Activated T-cell treated with anti-CD3 and anti-CD28 coated beads, Interleukin-2, amount 50 U/mL, for 4 hours (primary cell): ENCODE results near the gene GFPT1. TPM values are rescaled to one million over a fixed set of nuclear protein-coding genes. Genes with fewer than 3 reads are reported as not detected.
A peak's percentile ranks its signal among the peaks of the same experiment; 100 is the strongest.

ENCODE experiments used
- ATAC-seq, 2 donors: fragments of 200-7000 bp; cut with Tn5 transposase; one replicate each; pipeline ENCODE4 v1.10.0; 2021
- DNase-seq: peaks from one replicate; pipeline ENCODE4 v3.0.0-alpha.2; 2020
- H3K27me3 Mint-ChIP-seq: one replicate; pipeline ENCODE4 v1.8.0; 2021; ENCODE audit warnings: low read depth, mixed read lengths
- H3K36me3 Mint-ChIP-seq: one replicate; pipeline ENCODE4 v1.8.0; 2022; ENCODE audit warnings: mixed read lengths; ENCODE audit not compliant: insufficient read depth
- H3K4me1 Mint-ChIP-seq: one replicate; pipeline ENCODE4 v1.8.0; 2021; ENCODE audit warnings: low read depth, mixed read lengths
- H3K4me3 Mint-ChIP-seq: one replicate; pipeline ENCODE4 v1.8.0; 2021; ENCODE audit warnings: mild to moderate bottlenecking, moderate library complexity, mixed read lengths
- H3K9me3 Mint-ChIP-seq: one replicate; pipeline ENCODE4 v1.8.0; 2021; ENCODE audit warnings: mixed read lengths
- total RNA-seq, 3 donors: library from RNA; stranded (reverse); gene quantifications; one replicate each; pipeline ENCODE4 v1.2.1, GENCODE V29; 2021

Gene GFPT1
- total RNA-seq, 3 donors from 2014 or later, result 40.7 to 44.5 (median 41.3) TPM

GRCh38 chr2:69316550-69316949 lies 70.5 kb downstream of the GFPT1 start:
- peaks cover 36% of the 10 kb centered on the region for H3K36me3 Mint-ChIP-seq
- ATAC-seq (no peak), DNase-seq (no peak)
- H3K4me3 Mint-ChIP-seq, result no peak overlapping the region
- peaks cover 17% of the 10 kb centered on the region for H3K9me3 Mint-ChIP-seq
- no peaks in the 10 kb centered on the region for H3K27me3 Mint-ChIP-seq
- H3K4me1 Mint-ChIP-seq, result no peaks in the 10 kb centered on the region

GRCh38 chr2:69315160-69315761 lies 71.8 kb downstream of the GFPT1 start:
- peaks cover 17% of the 10 kb centered on the region for H3K9me3 Mint-ChIP-seq
- H3K36me3 Mint-ChIP-seq, result peaks cover 27% of the 10 kb centered on the region
- no peak overlapping the region for H3K4me3 Mint-ChIP-seq
- DNase-seq (no peak), ATAC-seq (no peak)
- no peaks in the 10 kb centered on the region for H3K27me3 Mint-ChIP-seq
- no peaks in the 10 kb centered on the region for H3K4me1 Mint-ChIP-seq

- Mint-ChIP-seq H3K4me1 (peaks cover 19% of the 10 kb centered on the region), H3K4me3 (no peak overlapping the region), H3K36me3 (peaks cover 8% of the 10 kb centered on the region), H3K9me3 (peaks cover 6% of the 10 kb centered on the region), H3K27me3 (peaks cover 7% of the 10 kb centered on the region)
- no peak for ATAC-seq
- DNase-seq, result no peak
Measured at GRCh38 chr2:69311024-69311416, 76.0 kb downstream of the GFPT1 start.

GRCh38 chr2:69310111-69311023 lies 76.7 kb downstream of the GFPT1 start:
- H3K4me1 Mint-ChIP-seq, result peaks cover 21% of the 10 kb centered on the region
- no peak overlapping the region for H3K4me3 Mint-ChIP-seq
- H3K36me3 Mint-ChIP-seq, result peaks cover 7% of the 10 kb centered on the region
- no peak for DNase-seq
- ATAC-seq, result no peak
- H3K9me3 Mint-ChIP-seq, result peaks cover 4% of the 10 kb centered on the region
- peaks cover 12% of the 10 kb centered on the region for H3K27me3 Mint-ChIP-seq

- Mint-ChIP-seq H3K36me3 (peaks cover 7% of the 10 kb centered on the region), H3K9me3 (peaks cover 4% of the 10 kb centered on the region), H3K4me1 (peaks cover 21% of the 10 kb centered on the region), H3K27me3 (peaks cover 14% of the 10 kb centered on the region), H3K4me3 (no peak overlapping the region)
- DNase-seq (no peak), ATAC-seq (no peak)
Measured at GRCh38 chr2:69309351-69310110, 77.5 kb downstream of the GFPT1 start.

GRCh38 chr2:69308338-69308737 lies 78.7 kb downstream of the GFPT1 start:
- H3K27me3 Mint-ChIP-seq, result peaks cover 22% of the 10 kb centered on the region
- DNase-seq (no peak), ATAC-seq (no peak)
- H3K4me3 Mint-ChIP-seq, result no peak overlapping the region
- H3K4me1 Mint-ChIP-seq, result peaks cover 21% of the 10 kb centered on the region
- H3K9me3 Mint-ChIP-seq, result peaks cover 4% of the 10 kb centered on the region
- H3K36me3 Mint-ChIP-seq, result peaks cover 4% of the 10 kb centered on the region

- Mint-ChIP-seq H3K27me3 (peaks cover 25% of the 10 kb centered on the region), H3K9me3 (no peaks in the 10 kb centered on the region), H3K36me3 (no peaks in the 10 kb centered on the region), H3K4me1 (peaks cover 21% of the 10 kb centered on the region), H3K4me3 (peak overlapping the region; percentile 69)
- no peak for ATAC-seq
- DNase-seq, result no peak
Measured at GRCh38 chr2:69307579-69308064, 79.4 kb downstream of the GFPT1 start.

GRCh38 chr2:69306822-69307578 lies 80.0 kb downstream of the GFPT1 start:
- Mint-ChIP-seq H3K9me3 (no peaks in the 10 kb centered on the region), H3K4me3 (peak overlapping the region; percentile 69), H3K27me3 (peaks cover 25% of the 10 kb centered on the region), H3K4me1 (peaks cover 21% of the 10 kb centered on the region), H3K36me3 (no peaks in the 10 kb centered on the region)
- DNase-seq (peak; percentile 52), ATAC-seq (peak; percentile 93 to 94)

- Mint-ChIP-seq H3K36me3 (no peaks in the 10 kb centered on the region), H3K4me3 (peak overlapping the region; percentile 64), H3K27me3 (peaks cover 28% of the 10 kb centered on the region), H3K4me1 (peaks cover 21% of the 10 kb centered on the region), H3K9me3 (no peaks in the 10 kb centered on the region)
- DNase-seq (no peak), ATAC-seq (no peak)
Measured at GRCh38 chr2:69306393-69306821, 80.6 kb downstream of the GFPT1 start.

- ATAC-seq, result no peak
- no peaks in the 10 kb centered on the region for H3K36me3 Mint-ChIP-seq
- peak overlapping the region; percentile 64 for H3K4me3 Mint-ChIP-seq
- H3K27me3 Mint-ChIP-seq, result peaks cover 29% of the 10 kb centered on the region
- no peak for DNase-seq
- H3K9me3 Mint-ChIP-seq, result no peaks in the 10 kb centered on the region
- peaks cover 21% of the 10 kb centered on the region for H3K4me1 Mint-ChIP-seq
Measured at GRCh38 chr2:69305712-69306392, 81.2 kb downstream of the GFPT1 start.

- peaks cover 21% of the 10 kb centered on the region for H3K4me1 Mint-ChIP-seq
- H3K4me3 Mint-ChIP-seq, result no peak overlapping the region
- no peaks in the 10 kb centered on the region for H3K9me3 Mint-ChIP-seq
- no peaks in the 10 kb centered on the region for H3K36me3 Mint-ChIP-seq
- H3K27me3 Mint-ChIP-seq, result peaks cover 30% of the 10 kb centered on the region
- no peak for DNase-seq
- no peak for ATAC-seq
Measured at GRCh38 chr2:69305166-69305565, 81.9 kb downstream of the GFPT1 start.

GRCh38 chr2:69304656-69305055 lies 82.4 kb downstream of the GFPT1 start:
- peaks cover 30% of the 10 kb centered on the region for H3K27me3 Mint-ChIP-seq
- DNase-seq, result no peak

GRCh38 chr2:69300650-69301049 lies 86.4 kb downstream of the GFPT1 start:
- Mint-ChIP-seq H3K4me3 (no peak overlapping the region), H3K9me3 (no peaks in the 10 kb centered on the region), H3K4me1 (no peaks in the 10 kb centered on the region), H3K36me3 (no peaks in the 10 kb centered on the region), H3K27me3 (peaks cover 19% of the 10 kb centered on the region)
- DNase-seq (no peak), ATAC-seq (no peak)

More at GRCh38 chr2:69304656-69305055, 82.4 kb downstream of the GFPT1 start:
- H3K4me1 Mint-ChIP-seq, result peaks cover 16% of the 10 kb centered on the region
- no peaks in the 10 kb centered on the region for H3K36me3 Mint-ChIP-seq
- no peaks in the 10 kb centered on the region for H3K9me3 Mint-ChIP-seq
- no peak for ATAC-seq
- H3K4me3 Mint-ChIP-seq, result no peak overlapping the region
